HEK293 (cell line): ENCODE data around the gene DPM2.

ENCODE experiments used
- CTCF ChIA-PET: fragments of 350-600 bp; formaldehyde crosslinking; extraction: SDS; loops from one replicate; lab custom pipeline; 2021; ENCODE audit warnings: antibody characterized with exemption; lab: Yijun Ruan, JAX
- POLR2A ChIA-PET: fragments of 300-600 bp; formaldehyde crosslinking; extraction: SDS; loops from one replicate; lab custom pipeline; 2020; ENCODE audit warnings: antibody characterized with exemption, inconsistent platforms; lab: Yijun Ruan, JAX
- H3K27ac ChIP-seq: fragments of 200-500 bp; sonication (Bioruptor generic); 2 replicates; pipeline ENCODE4 v1.5.1; 2014; ENCODE audit warnings: low read depth, low read length, control low read depth, inconsistent platforms; ENCODE audit errors: extremely low read depth
- H3K36me3 ChIP-seq, 2 experiments: fragments of 200-500 bp in 1 of 2; sonication (Bioruptor generic) in 1 of 2; 1 replicate in 1 of 2; 2 replicates in 1 of 2; pipeline ENCODE4 v1.5.1; 2014 to 2017; ENCODE audit warnings: inconsistent platforms in 2 of 2, low read length in 2 of 2; ENCODE audit not compliant: control insufficient read depth in 2 of 2, insufficient read depth in 1 of 2
- H3K4me1 ChIP-seq: fragments of 200-500 bp; sonication (Bioruptor generic); 2 replicates; pipeline ENCODE4 v1.5.1; 2014; ENCODE audit warnings: mild to moderate bottlenecking, low read length, inconsistent platforms; ENCODE audit not compliant: control insufficient read depth, insufficient read depth
- H3K4me3 ChIP-seq: 2 replicates; pipeline ENCODE4 v1.5.1; 2011; ENCODE audit warnings: low read depth, mild to moderate bottlenecking, control low read depth, low read length, moderate library complexity
- H3K9me3 ChIP-seq: fragments of 200-500 bp; sonication (Bioruptor generic); 2 replicates; pipeline ENCODE4 v1.5.1; 2014; ENCODE audit warnings: low read depth, low read length, inconsistent platforms; ENCODE audit not compliant: control insufficient read depth, insufficient read depth
- IKZF3 ChIP-seq: fragments of 450-650 bp; IDR thresholded peaks from 2 replicates; pipeline ENCODE4 v1.5.0; 2018; ENCODE audit warnings: missing biosample characterization, mild to moderate bottlenecking, missing genetic modification characterization, moderate library complexity
- PRDM2 ChIP-seq: fragments of 450-650 bp; formaldehyde crosslinking; IDR thresholded peaks from 2 replicates; pipeline ENCODE4 v1.5.1; 2016; ENCODE audit warnings: missing biosample characterization, missing genetic modification characterization, borderline replicate concordance
- SCRT1 ChIP-seq: fragments of 450-650 bp; formaldehyde crosslinking; IDR thresholded peaks from 2 replicates; pipeline ENCODE4 v1.5.1; 2016; ENCODE audit warnings: missing biosample characterization, missing genetic modification characterization, borderline replicate concordance
- ZBTB6 ChIP-seq: fragments of 450-650 bp; formaldehyde crosslinking; IDR thresholded peaks from 2 replicates; pipeline ENCODE4 v1.5.1; 2017; ENCODE audit warnings: missing biosample characterization, missing genetic modification characterization
- ZBTB8A ChIP-seq: fragments of 450-650 bp; formaldehyde crosslinking; IDR thresholded peaks from 2 replicates; pipeline ENCODE4 v1.5.1; 2016; ENCODE audit warnings: missing biosample characterization, missing genetic modification characterization
- ZFP69B ChIP-seq: fragments of 450-650 bp; formaldehyde crosslinking; IDR thresholded peaks from 2 replicates; pipeline ENCODE4 v1.5.1; 2016; ENCODE audit warnings: missing biosample characterization, missing genetic modification characterization
- ZNF112 ChIP-seq: fragments of 450-650 bp; formaldehyde crosslinking; IDR thresholded peaks from 2 replicates; pipeline ENCODE4 v1.5.0; 2017; ENCODE audit warnings: missing biosample characterization, missing genetic modification characterization
- ZNF121 ChIP-seq: fragments of 450-650 bp; formaldehyde crosslinking; IDR thresholded peaks from 2 replicates; pipeline ENCODE4 v1.5.1; 2016; ENCODE audit warnings: missing biosample characterization, missing genetic modification characterization
- ZNF140 ChIP-seq: fragments of 450-650 bp; formaldehyde crosslinking; IDR thresholded peaks from 2 replicates; pipeline ENCODE4 v1.5.1; 2016; ENCODE audit warnings: missing biosample characterization, missing genetic modification characterization
- ZNF146 ChIP-seq: fragments of 450-650 bp; formaldehyde crosslinking; IDR thresholded peaks from 2 replicates; pipeline ENCODE4 v1.5.1; 2016; ENCODE audit warnings: missing biosample characterization, missing genetic modification characterization
- ZNF155 ChIP-seq: fragments of 450-650 bp; formaldehyde crosslinking; IDR thresholded peaks from 2 replicates; pipeline ENCODE4 v1.5.1; 2016; ENCODE audit warnings: missing biosample characterization, missing genetic modification characterization
- ZNF175 ChIP-seq: fragments of 450-650 bp; formaldehyde crosslinking; IDR thresholded peaks from 2 replicates; pipeline ENCODE4 v1.5.1; 2016; ENCODE audit warnings: missing biosample characterization, missing genetic modification characterization
- ZNF211 ChIP-seq: fragments of 450-650 bp; formaldehyde crosslinking; IDR thresholded peaks from 2 replicates; pipeline ENCODE4 v1.5.1; 2016; ENCODE audit warnings: low read depth, missing biosample characterization, missing genetic modification characterization
- ZNF221 ChIP-seq: fragments of 450-650 bp; formaldehyde crosslinking; IDR thresholded peaks from 2 replicates; pipeline ENCODE4 v1.5.1; 2017; ENCODE audit warnings: missing biosample characterization, missing genetic modification characterization, borderline replicate concordance
- ZNF248 ChIP-seq: fragments of 450-650 bp; formaldehyde crosslinking; IDR thresholded peaks from 2 replicates; pipeline ENCODE4 v1.5.1; 2017; ENCODE audit warnings: missing biosample characterization, missing genetic modification characterization
- ZNF274 ChIP-seq, 2 experiments: fragments of 200-500 bp in 1 of 2; fragments of 450-650 bp in 1 of 2; sonication (Bioruptor generic) in 1 of 2; formaldehyde crosslinking in 1 of 2; IDR thresholded peaks; 2 replicates each; pipeline versions ENCODE4 v1.5.1 to v1.6.1; 2014 to 2016; ENCODE audit warnings: borderline replicate concordance in 1 of 2, inconsistent platforms in 1 of 2, low read length in 1 of 2, missing biosample characterization in 1 of 2, missing genetic modification characterization in 1 of 2
- ZNF391 ChIP-seq: fragments of 450-650 bp; formaldehyde crosslinking; IDR thresholded peaks from 2 replicates; pipeline ENCODE4 v1.5.1; 2016; ENCODE audit warnings: low read depth, missing biosample characterization, missing genetic modification characterization, borderline replicate concordance
- ZNF449 ChIP-seq: fragments of 450-650 bp; formaldehyde crosslinking; IDR thresholded peaks from 2 replicates; pipeline ENCODE4 v1.5.1; 2017; ENCODE audit warnings: missing biosample characterization, mild to moderate bottlenecking, missing genetic modification characterization, moderate library complexity
- ZNF530 ChIP-seq: fragments of 450-650 bp; formaldehyde crosslinking; IDR thresholded peaks from 2 replicates; pipeline ENCODE4 v1.5.1; 2016; ENCODE audit warnings: low read depth, missing biosample characterization, missing genetic modification characterization
- ZNF548 ChIP-seq: fragments of 450-650 bp; formaldehyde crosslinking; IDR thresholded peaks from 2 replicates; pipeline ENCODE4 v1.5.1; 2016; ENCODE audit warnings: missing biosample characterization, missing genetic modification characterization
- ZNF549 ChIP-seq: fragments of 450-650 bp; IDR thresholded peaks from 2 replicates; pipeline ENCODE4 v1.5.1; 2018; ENCODE audit warnings: missing biosample characterization, missing genetic modification characterization, mild to moderate bottlenecking, inconsistent platforms, moderate library complexity
- ZNF560 ChIP-seq: fragments of 450-650 bp; formaldehyde crosslinking; IDR thresholded peaks from 2 replicates; pipeline ENCODE4 v1.5.1; 2017; ENCODE audit warnings: missing biosample characterization, missing genetic modification characterization, borderline replicate concordance
- ZNF585B ChIP-seq: fragments of 450-650 bp; formaldehyde crosslinking; IDR thresholded peaks from 2 replicates; pipeline ENCODE4 v1.5.1; 2016; ENCODE audit warnings: missing biosample characterization, missing genetic modification characterization
- ZNF596 ChIP-seq: fragments of 450-650 bp; IDR thresholded peaks from 2 replicates; pipeline ENCODE4 v1.5.0; 2018; ENCODE audit warnings: missing biosample characterization, mild to moderate bottlenecking, missing genetic modification characterization, moderate library complexity
- ZNF707 ChIP-seq: fragments of 450-650 bp; formaldehyde crosslinking; IDR thresholded peaks from 2 replicates; pipeline ENCODE4 v1.5.1; 2016; ENCODE audit warnings: missing biosample characterization, missing genetic modification characterization
- ZNF791 ChIP-seq: fragments of 450-650 bp; formaldehyde crosslinking; IDR thresholded peaks from 2 replicates; pipeline ENCODE4 v1.5.1; 2016; ENCODE audit warnings: missing biosample characterization, missing genetic modification characterization

Gene DPM2

GRCh38 chr9:127971357-127972235, 33.9 kb upstream of the DPM2 start (continued):
- TF ChIP-seq ZNF449 = peak; percentile 91
- no peak for TF ChIP-seq ZNF121 (tag by site-specific recombination)
- TF ChIP-seq ZNF548 (tag by site-specific recombination) = no peak
- no peak for TF ChIP-seq ZNF791
- TF ChIP-seq ZNF221 (tag by site-specific recombination) = no peak
- peak; percentile 56; the same call in 1 of the 2 replicates for TF ChIP-seq ZFP69B (tag by site-specific recombination)
- no peak for TF ChIP-seq ZNF707 (tag by site-specific recombination)
- peak; percentile 61 for TF ChIP-seq ZBTB8A (tag by site-specific recombination)

- Histone ChIP-seq H3K9me3 (no peaks in the 10 kb centered on the region), H3K27ac (peak overlapping the region; percentile 11; the same call in 1 of the 2 replicates), H3K4me3 (no peak overlapping the region), H3K36me3 (no peaks in the 10 kb centered on the region), H3K4me1 (peaks cover 18% of the 10 kb centered on the region)
- ChIA-PET CTCF (interaction anchor here (0.6 to 1.4 kb wide), 2 partner anchors 27 to 123 kb away, joined by 3 to 5 read pairs; no protein-coding TSS in a partner anchor), POLR2A (interaction anchor here (0.6 to 1.6 kb wide), 2 partner anchors 9 to 26 kb away, joined by 4 to 7 read pairs; no protein-coding TSS in a partner anchor)
- TF ChIP-seq SCRT1 (tag by site-specific recombination) (peak; percentile 65; the same call in 1 of the 2 replicates), ZNF549 (tag by site-specific recombination) (no peak), ZNF274 (IDR thresholded peaks at IDR 0.05; ENCODE audit: low read length) (no peak), ZNF274 (tag by site-specific recombination; IDR thresholded peaks at IDR 0.05; ENCODE audit: borderline replicate concordance) (no peak), ZNF175 (tag by site-specific recombination) (no peak), ZNF146 (tag by site-specific recombination) (no peak), ZNF155 (tag by site-specific recombination) (no peak), ZNF112 (tag by site-specific recombination) (no peak), ZNF391 (tag by site-specific recombination) (no peak), ZNF530 (tag by site-specific recombination) (no peak), ZNF560 (tag by site-specific recombination) (no peak), IKZF3 (tag by site-specific recombination) (0 out of 2 replicates have a peak, but pooled peaks have one; percentile 17), ZNF248 (tag by site-specific recombination) (no peak), ZNF585B (tag by site-specific recombination) (no peak), ZNF211 (tag by site-specific recombination) (no peak), ZNF596 (tag by site-specific recombination) (no peak), ZBTB6 (tag by site-specific recombination) (no peak), ZNF140 (no peak), PRDM2 (tag by site-specific recombination) (no peak)
Observed at GRCh38 chr9:127970401-127971313, 33.0 kb upstream of the DPM2 start.
